K562 treated with DMSO at 1 percent for 4 hours (cell line): ENCODE results near the gene OR2F2. TPM values are rescaled to one million over a fixed set of nuclear protein-coding genes. Genes with fewer than 3 reads are reported as not detected.

Experiments
- total RNA-seq: library from RNA; unstranded; fragments of 300-600 nt; gene quantifications from 2 replicates; pipeline ENCODE4 v1.2.3, GENCODE V29; 2022; ENCODE audit not compliant: insufficient read depth

The OR2F2 gene
- not detected in 2 replicates for total RNA-seq

GRCh38 chr7:143934526-143935325 is at the start of gene OR2F2:
Gene OR2F2 (plus strand): TSS chr7:143935233. CDS start chr7:143935233, 0 bp downstream.

GRCh38 chr7:143901668-143902331 is 33.2 kb upstream of the OR2F2 start, which contains the start of gene TCAF1:
Gene TCAF1 (minus strand): TSS chr7:143902176. CDS start chr7:143876608, 25,568 bp downstream.

GRCh38 chr7:143954544-143954943 is 19.5 kb downstream of the OR2F2 start, which contains the start of gene OR2F1:
Gene OR2F1 (plus strand): TSS chr7:143954844. CDS start chr7:143959971, 5,127 bp downstream.

Other genes with a start within 250 kb of the OR2F2 start
- not detected in 2 replicates for gene CTAGE6, start 177.5 kb upstream of the OR2F2 start, total RNA-seq
- 41.4 and 47.2 TPM in 2 replicates for gene TCAF1, start 33.1 kb upstream of the OR2F2 start, total RNA-seq
- not detected in 2 replicates for gene OR2F1, start 19.6 kb downstream of the OR2F2 start, total RNA-seq
- gene OR6B1, start 65.1 kb downstream of the OR2F2 start, total RNA-seq = not detected in 2 replicates
- not detected in 2 replicates for gene OR2A5, start 113.7 kb downstream of the OR2F2 start, total RNA-seq
- not detected in 2 replicates for gene OR2A25, start 134.6 kb downstream of the OR2F2 start, total RNA-seq
- not detected in 2 replicates for gene OR2A12, start 151.0 kb downstream of the OR2F2 start, total RNA-seq
- gene OR2A2, start 174.3 kb downstream of the OR2F2 start, total RNA-seq = not detected in 2 replicates
- not detected in 2 replicates for gene OR2A14, start 187.9 kb downstream of the OR2F2 start, total RNA-seq
- not detected in 2 replicates for gene CTAGE4, start 248.2 kb downstream of the OR2F2 start, total RNA-seq